Smooth muscle cell (in vitro differentiated cells): Measurements from ENCODE around the gene AFF3. TPM values are rescaled to one million over a fixed set of nuclear protein-coding genes. Genes with fewer than 3 reads are reported as not detected.

Experiments used
- DNase-seq: peaks from one replicate; lab custom pipeline; 2025; ENCODE audit not compliant: unreplicated experiment; lab: John Stamatoyannopoulos, UW
- H2AFZ ChIP-seq: fragments of 200-600 bp; sonication (generic); 2 replicates; pipeline ENCODE4 v1.6.0; 2016; ENCODE audit warnings: antibody characterized with exemption, low read depth, mild to moderate bottlenecking
- H3F3A ChIP-seq: fragments of 200-600 bp; sonication (generic); 2 replicates; pipeline ENCODE4 v1.6.0; 2017; ENCODE audit warnings: antibody characterized with exemption, low read depth
- H3K27ac ChIP-seq: fragments of 200-600 bp; sonication (generic); 2 replicates; pipeline ENCODE4 v1.5.1; 2016; ENCODE audit warnings: low read depth, mild to moderate bottlenecking
- H3K27me3 ChIP-seq: fragments of 200-600 bp; sonication (generic); 2 replicates; pipeline ENCODE4 v1.6.1; 2016; ENCODE audit warnings: low read depth, mild to moderate bottlenecking
- H3K36me3 ChIP-seq: fragments of 200-600 bp; sonication (generic); 2 replicates; pipeline ENCODE4 v1.5.1; 2016; ENCODE audit warnings: low read depth
- H3K4me1 ChIP-seq: fragments of 200-600 bp; sonication (generic); 2 replicates; pipeline ENCODE4 v1.5.1; 2016; ENCODE audit warnings: low read depth
- H3K4me2 ChIP-seq: fragments of 200-600 bp; sonication (generic); 2 replicates; pipeline ENCODE4 v1.6.0; 2016; ENCODE audit warnings: mild to moderate bottlenecking
- H3K4me3 ChIP-seq: fragments of 200-600 bp; sonication (generic); 2 replicates; pipeline ENCODE4 v1.5.1; 2016; ENCODE audit warnings: mild to moderate bottlenecking
- H3K79me2 ChIP-seq: fragments of 200-600 bp; sonication (generic); 2 replicates; pipeline ENCODE4 v1.6.0; 2016; ENCODE audit warnings: low read depth, mild to moderate bottlenecking
- H3K9ac ChIP-seq: fragments of 200-600 bp; sonication (generic); 2 replicates; pipeline ENCODE4 v1.6.0; 2016; ENCODE audit warnings: low read depth
- H3K9me3 ChIP-seq: fragments of 200-600 bp; sonication (generic); replicated peaks from 2 replicates; pipeline ENCODE4 v1.5.1; 2016; ENCODE audit warnings: low read depth
- H4K20me1 ChIP-seq: fragments of 200-600 bp; sonication (generic); 2 replicates; pipeline ENCODE4 v1.6.0; 2016; ENCODE audit warnings: low read depth
- CTCF ChIP-seq: fragments of 200-600 bp; sonication (generic); IDR thresholded peaks from 2 replicates; pipeline ENCODE4 v1.5.1; 2017; ENCODE audit warnings: borderline replicate concordance, mild to moderate bottlenecking, antibody characterized with exemption; ENCODE audit not compliant: insufficient read depth, poor library complexity, severe bottlenecking
- WGBS: methylation state at CpG from one replicate; pipeline ENCODE4 v1.1.7; 2016; ENCODE audit warnings: low lambda C conversion rate; 5-methylcytosine and 5-hydroxymethylcytosine counted together
- polyA plus RNA-seq: library from polyadenylated mRNA; unstranded; fragments of >200 nt; fragmentation: Nextera tagmentation; extraction: Ambion mirVana; gene quantifications from 2 replicates; pipeline ENCODE4 v1.2.1, GENCODE V29; 2016
- total RNA-seq: library from RNA; depleted of rRNA; stranded (reverse); fragments of >200 nt; gene quantifications from 2 replicates; pipeline ENCODE4 v1.2.3, GENCODE V29; 2014

Gene AFF3
- total and polyA plus RNA-seq, 2 experiments from 2014 or later, result 0.27 to 0.39 TPM

GRCh38 chr2:99701503-99701902 is 440.9 kb downstream of the AFF3 start:
- no peak overlapping the region for H3K27ac ChIP-seq
- no peak for DNase-seq
- no peak overlapping the region for H2AFZ ChIP-seq

GRCh38 chr2:99700482-99701398 is 441.6 kb downstream of the AFF3 start:
- peaks cover 24% of the 10 kb centered on the region for H3F3A ChIP-seq
- H3K27ac ChIP-seq, result no peak overlapping the region
- WGBS, result 93% methylated on average over 14 of the region's 14 CpGs
- no peaks in the 10 kb centered on the region for H3K27me3 ChIP-seq
- TF ChIP-seq CTCF, result no peak
- peaks cover 7% of the 10 kb centered on the region for H3K4me1 ChIP-seq
- no peak overlapping the region for H2AFZ ChIP-seq
- H3K4me2 ChIP-seq, result no peak overlapping the region
- DNase-seq, result no peak
- no peaks in the 10 kb centered on the region for H3K79me2 ChIP-seq
- no peaks in the 10 kb centered on the region for H3K36me3 ChIP-seq
- no peak overlapping the region for H3K9ac ChIP-seq
- H3K9me3 ChIP-seq, result no peaks in the 10 kb centered on the region
- no peak overlapping the region for H3K4me3 ChIP-seq
- H4K20me1 ChIP-seq, result no peaks in the 10 kb centered on the region

More at GRCh38 chr2:99701503-99701902, 440.9 kb downstream of the AFF3 start:
- Histone ChIP-seq H3K9me3 (no peaks in the 10 kb centered on the region), H3K27me3 (no peaks in the 10 kb centered on the region), H3K36me3 (no peaks in the 10 kb centered on the region), H4K20me1 (no peaks in the 10 kb centered on the region), H3K4me2 (no peak overlapping the region), H3F3A (peaks cover 24% of the 10 kb centered on the region), H3K4me1 (peaks cover 7% of the 10 kb centered on the region), H3K9ac (no peak overlapping the region), H3K4me3 (no peak overlapping the region), H3K79me2 (no peaks in the 10 kb centered on the region)
- TF ChIP-seq CTCF, result no peak
- 74% methylated on average over 7 of the region's 7 CpGs for WGBS

- Histone ChIP-seq H3K4me1 (peaks cover 7% of the 10 kb centered on the region), H3F3A (peaks cover 18% of the 10 kb centered on the region), H3K9ac (no peak overlapping the region), H3K4me3 (no peak overlapping the region), H3K27me3 (no peaks in the 10 kb centered on the region), H3K27ac (peak overlapping the region; percentile 47), H4K20me1 (no peaks in the 10 kb centered on the region), H3K9me3 (no peaks in the 10 kb centered on the region), H3K79me2 (no peaks in the 10 kb centered on the region), H2AFZ (no peak overlapping the region), H3K36me3 (no peaks in the 10 kb centered on the region), H3K4me2 (peak overlapping the region; percentile 69)
- no peak for DNase-seq
- no peak for TF ChIP-seq CTCF
- WGBS, result 83% methylated on average over 2 of the region's 2 CpGs
These were observed 443.5 kb downstream of the AFF3 start for GRCh38 chr2:99698896-99699295.
